Upper lobe of right lung (tissue), 1 donor: ENCODE results near the gene EPB41. TPM values are rescaled to one million over a fixed set of nuclear protein-coding genes. Genes with fewer than 3 reads are reported as not detected.

Experiments used
- ATAC-seq: fragments of 200-7000 bp; cut with Tn5 transposase; one replicate; pipeline ENCODE4 v1.9.1; 2020; ENCODE audit warnings: mild to moderate bottlenecking, moderate library complexity
- DNase-seq: peaks from one replicate; pipeline ENCODE4 v3.0.0-alpha.2; 2020
- H3K27ac ChIP-seq: fragments of 200-600 bp; one replicate; pipeline ENCODE4 v1.8.0; 2022
- H3K27me3 ChIP-seq: fragments of 200-600 bp; one replicate; pipeline ENCODE4 v1.8.0; 2022; ENCODE audit warnings: mild to moderate bottlenecking
- H3K36me3 ChIP-seq: fragments of 200-600 bp; one replicate; pipeline ENCODE4 v1.8.0; 2022
- H3K4me1 ChIP-seq: fragments of 200-600 bp; one replicate; pipeline ENCODE4 v1.8.0; 2022
- H3K4me3 ChIP-seq: fragments of 200-600 bp; one replicate; pipeline ENCODE4 v1.8.0; 2022; ENCODE audit warnings: mild to moderate bottlenecking
- H3K9me3 ChIP-seq: fragments of 200-600 bp; one replicate; pipeline ENCODE4 v1.8.0; 2022
- CTCF ChIP-seq: fragments of 200-600 bp; IDR thresholded peaks from one replicate; pipeline ENCODE4 v1.8.0; 2022; ENCODE audit warnings: antibody characterized with exemption
- intact Hi-C: fragments of 100-400 bp; cut with DNase I; formaldehyde crosslinking; loops from one replicate; pipeline ENCODE4 v1.11.0; 2022
- total RNA-seq: library from RNA; stranded (reverse); fragmentation: NEBNext Ultra II Directional; extraction: Animal tissue kit (Norgen Biotek cat#: 25700); gene quantifications from one replicate; pipeline ENCODE4 v1.2.1, GENCODE V29; 2021
- donor health status: DM: no; HTN: yes; CAD: no; lungs with severe emphysema.

EPB41 gene
- total RNA-seq, 1 donor from 2014 or later: 67.0 TPM

GRCh38 chr1:29113413-29114117 is 199.2 kb downstream of the EPB41 start:
- DNase-seq: no peak
- Histone ChIP-seq H3K4me1 (no peaks in the 10 kb centered on the region), H3K9me3 (no peaks in the 10 kb centered on the region), H3K4me3 (no peak overlapping the region), H3K27ac (no peak overlapping the region), H3K27me3 (no peaks in the 10 kb centered on the region), H3K36me3 (peaks cover 52% of the 10 kb centered on the region)
- intact Hi-C loops: no loop called here
- no peak for ATAC-seq
- no peak for TF ChIP-seq CTCF

GRCh38 chr1:29114654-29115053 is 200.3 kb downstream of the EPB41 start:
- no peak for DNase-seq
- no peak for TF ChIP-seq CTCF
- H3K9me3 ChIP-seq: no peaks in the 10 kb centered on the region
- H3K36me3 ChIP-seq: peaks cover 46% of the 10 kb centered on the region
- H3K27ac ChIP-seq: no peak overlapping the region
- H3K4me3 ChIP-seq: no peak overlapping the region
- no peak for ATAC-seq
- no peaks in the 10 kb centered on the region for H3K27me3 ChIP-seq
- H3K4me1 ChIP-seq: no peaks in the 10 kb centered on the region
- intact Hi-C loops: no loop called here

- no peak for DNase-seq
- Histone ChIP-seq H3K9me3 (no peaks in the 10 kb centered on the region), H3K4me1 (peaks cover 8% of the 10 kb centered on the region), H3K27me3 (peaks cover 8% of the 10 kb centered on the region), H3K36me3 (peaks cover 30% of the 10 kb centered on the region), H3K4me3 (no peak overlapping the region), H3K27ac (no peak overlapping the region)
- ATAC-seq: no peak
- TF ChIP-seq CTCF: peak; percentile 8
- intact Hi-C loops: no loop called here
Observed at GRCh38 chr1:29117381-29117780, 203.0 kb downstream of the EPB41 start.

GRCh38 chr1:29119121-29119929 is 205.0 kb downstream of the EPB41 start:
- intact Hi-C loops: no loop called here
- peaks cover 9% of the 10 kb centered on the region for H3K27me3 ChIP-seq
- no peaks in the 10 kb centered on the region for H3K9me3 ChIP-seq
- H3K4me3 ChIP-seq: no peak overlapping the region
- H3K4me1 ChIP-seq: peaks cover 18% of the 10 kb centered on the region
- H3K27ac ChIP-seq: no peak overlapping the region
- H3K36me3 ChIP-seq: peaks cover 19% of the 10 kb centered on the region
- DNase-seq: no peak
- no peak for TF ChIP-seq CTCF
- ATAC-seq: no peak

- Histone ChIP-seq H3K27me3 (peaks cover 16% of the 10 kb centered on the region), H3K27ac (no peak overlapping the region), H3K36me3 (peaks cover 12% of the 10 kb centered on the region), H3K4me3 (no peak overlapping the region), H3K4me1 (peaks cover 18% of the 10 kb centered on the region), H3K9me3 (no peaks in the 10 kb centered on the region)
- ATAC-seq (no peak), DNase-seq (no peak)
- TF ChIP-seq CTCF: no peak
- intact Hi-C loops: no loop called here
Observed at GRCh38 chr1:29120367-29120766, 206.0 kb downstream of the EPB41 start.
